KOPT-K1 (cell line): ENCODE results near the gene PPL.
"Not testable (repeated sequence)": the region's sequence is repeated elsewhere in the genome, so short reads cannot be mapped to it uniquely, and the experiment has no call there.

Experiments used
- H3K27ac ChIP-seq: fragments of 200-600 bp; sonication (generic); 2 replicates; pipeline ENCODE4 v1.5.1; 2016; ENCODE audit warnings: antibody characterized with exemption, mild to moderate bottlenecking, low read depth, low read length; ENCODE audit not compliant: poor library complexity, severe bottlenecking
- H3K36me3 ChIP-seq: fragments of 200-600 bp; sonication (generic); 2 replicates; pipeline ENCODE4 v1.5.1; 2017; ENCODE audit warnings: antibody characterized with exemption, mild to moderate bottlenecking, low read length, moderate library complexity; ENCODE audit not compliant: insufficient read depth
- H3K9me3 ChIP-seq: fragments of 200-600 bp; sonication (generic); 2 replicates; pipeline ENCODE4 v1.5.1; 2017; ENCODE audit warnings: antibody characterized with exemption, low read length, mild to moderate bottlenecking; ENCODE audit not compliant: insufficient read depth, poor library complexity, severe bottlenecking

PPL gene

DNA sequence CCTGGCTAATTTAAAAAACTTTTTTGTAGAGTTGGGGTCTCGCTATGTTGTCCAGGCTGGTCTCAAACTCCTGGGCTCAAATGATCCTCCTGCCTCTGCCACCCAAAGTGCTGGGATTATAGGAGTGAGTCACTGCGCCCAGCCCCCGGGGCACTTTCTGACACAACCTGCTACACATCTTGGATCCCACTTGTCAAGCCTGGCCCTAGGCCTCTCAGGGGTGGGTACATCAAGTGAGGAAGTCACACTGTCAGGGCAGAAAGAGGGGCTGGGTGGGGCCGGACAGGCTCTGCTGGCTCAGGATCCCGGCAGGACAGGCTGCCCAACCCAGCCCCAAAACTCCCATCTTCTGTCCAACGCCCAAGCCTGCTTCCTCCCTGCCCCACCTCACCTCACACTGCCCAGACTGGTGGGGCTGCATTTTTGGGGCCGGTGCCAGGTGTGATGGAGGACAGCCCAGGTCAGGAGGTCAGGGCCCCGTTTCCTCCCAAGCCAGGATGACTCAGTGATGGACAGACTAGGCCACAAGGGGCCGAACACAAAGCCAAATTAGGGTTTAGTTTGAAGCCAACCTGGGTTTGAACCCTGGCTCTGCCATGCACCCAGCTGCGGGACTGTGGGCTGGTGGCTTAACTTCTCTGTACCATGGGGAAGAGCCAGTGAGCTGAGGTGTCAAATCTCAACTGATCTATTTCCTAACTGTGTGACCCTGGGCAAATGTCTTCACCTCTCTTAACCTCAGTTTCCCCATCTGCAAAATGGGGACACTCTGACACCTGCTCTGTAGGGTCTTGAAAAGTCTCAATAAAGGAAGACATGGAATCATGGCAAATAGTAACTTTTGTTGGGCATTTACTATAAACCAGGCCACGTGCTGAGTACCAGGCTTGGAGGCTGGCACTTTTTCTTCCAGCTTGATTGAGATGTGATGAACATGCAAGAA lies 8.9 kb upstream of the PPL start:
- no peak overlapping the region for H3K27ac ChIP-seq
- H3K9me3 ChIP-seq, result no peaks in the 10 kb centered on the region
- H3K36me3 ChIP-seq, result no peaks in the 10 kb centered on the region

DNA sequence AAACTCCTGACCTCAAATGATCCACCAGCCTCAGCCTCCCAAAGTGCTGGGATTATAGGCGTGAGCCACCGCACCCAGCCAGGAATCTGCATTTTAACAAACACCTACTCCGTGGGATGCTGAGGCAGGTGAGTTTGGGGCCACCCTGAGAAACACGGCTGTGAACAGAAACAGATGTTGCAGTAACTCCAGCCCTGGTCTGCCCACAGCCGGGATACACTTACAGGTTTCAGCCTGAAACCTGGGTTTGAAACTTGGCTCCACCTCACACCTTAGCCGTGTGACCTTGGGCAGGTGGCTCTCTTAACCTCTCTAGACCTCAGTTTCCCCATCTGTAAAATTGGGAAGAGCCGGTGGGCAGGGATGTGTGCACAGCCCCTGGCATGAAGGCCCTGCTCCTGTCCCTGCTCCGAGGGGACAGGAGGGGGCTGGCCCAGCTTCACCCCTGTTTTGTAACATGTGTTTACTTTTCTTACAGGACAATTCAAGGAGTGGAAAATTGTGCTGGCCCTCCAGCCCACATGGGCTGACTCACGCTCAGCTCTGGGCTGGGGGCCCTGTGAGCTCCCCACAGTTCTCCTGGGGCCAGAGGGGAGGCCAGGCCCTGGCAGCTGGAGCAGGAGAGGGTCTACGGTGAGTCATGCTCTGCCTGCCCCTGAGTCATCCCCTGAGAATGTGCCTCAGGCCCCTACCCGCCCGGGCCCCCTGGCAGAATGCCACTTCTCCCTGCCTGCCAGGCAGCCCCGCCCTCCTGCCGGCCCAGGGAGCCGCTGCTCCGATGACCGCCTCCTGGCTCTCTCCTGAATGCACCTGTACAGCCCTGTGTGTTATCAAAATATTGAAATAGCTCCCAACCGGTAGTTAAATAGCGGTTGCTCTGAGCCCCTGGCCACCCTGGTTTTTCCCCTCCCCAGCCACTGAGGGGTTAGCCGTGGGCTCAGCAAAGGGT lies 7.7 kb upstream of the PPL start:
- H3K36me3 ChIP-seq, result no peaks in the 10 kb centered on the region
- no peak overlapping the region for H3K27ac ChIP-seq
- H3K9me3 ChIP-seq, result no peaks in the 10 kb centered on the region

DNA sequence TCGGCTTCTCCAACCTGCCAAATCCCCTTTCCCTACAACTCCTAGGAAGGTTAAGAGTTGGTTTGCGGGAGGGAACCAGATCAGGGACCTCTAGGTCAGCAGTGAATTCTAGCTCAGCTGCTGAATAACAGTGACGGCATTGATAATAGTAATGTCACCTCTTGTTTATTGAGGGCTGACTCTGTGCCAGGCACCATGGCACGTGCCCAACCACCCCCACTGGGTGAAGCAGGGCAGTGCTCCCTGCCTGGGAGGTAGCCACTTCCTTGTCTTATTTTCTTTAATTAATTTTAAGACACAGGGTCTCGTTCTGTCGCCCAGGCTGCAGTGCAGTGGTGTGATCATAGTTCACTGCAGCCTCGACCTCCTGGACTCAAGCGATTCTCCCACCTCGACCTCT lies 5.5 kb upstream of the PPL start:
- Histone ChIP-seq H3K9me3 (no peaks in the 10 kb centered on the region), H3K36me3 (no peaks in the 10 kb centered on the region), H3K27ac (no peak overlapping the region)

DNA sequence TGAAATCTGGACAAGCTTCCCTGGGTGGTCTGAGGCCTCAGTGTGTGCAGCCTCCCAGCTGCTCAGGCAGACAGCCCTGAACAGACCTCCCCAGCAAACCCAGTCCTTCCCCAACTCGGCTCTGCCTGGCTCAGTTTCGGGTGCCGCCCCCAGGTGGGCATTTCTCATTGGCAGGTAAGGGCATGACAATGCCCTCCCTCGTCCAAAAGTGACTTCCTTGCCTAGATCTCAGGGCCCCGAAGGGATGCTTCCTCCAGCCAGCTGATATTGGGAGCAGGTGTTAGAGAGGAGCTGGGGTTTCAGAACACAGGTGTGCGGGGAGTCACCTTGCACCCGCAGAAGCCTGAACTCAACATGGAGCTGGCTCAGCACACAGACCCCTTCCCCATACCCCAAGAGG lies 3.8 kb upstream of the PPL start:
- H3K9me3 ChIP-seq, result no peaks in the 10 kb centered on the region

DNA sequence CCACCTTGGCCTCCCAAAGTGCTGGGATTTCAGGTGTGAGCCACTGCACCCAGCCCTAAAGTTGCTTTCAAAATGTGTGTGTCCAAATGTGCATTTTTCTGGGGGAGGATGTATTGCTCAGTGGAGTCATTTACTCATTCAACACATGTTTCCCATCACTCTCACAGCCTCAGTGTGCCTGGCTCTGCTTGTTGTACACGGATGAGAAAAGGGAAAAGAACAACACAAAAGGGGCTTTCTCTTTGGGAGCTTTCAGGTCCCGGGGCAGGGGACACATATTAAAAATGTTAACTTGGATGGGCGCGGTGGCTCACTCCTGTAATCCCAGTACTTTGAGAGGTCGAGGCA lies 1.7 kb upstream of the PPL start:
- Histone ChIP-seq H3K36me3 (no peaks in the 10 kb centered on the region), H3K9me3 (no peaks in the 10 kb centered on the region), H3K27ac (no peak overlapping the region)

More for the DNA sequence above, 3.8 kb upstream of the PPL start:
- no peaks in the 10 kb centered on the region for H3K36me3 ChIP-seq
- no peak overlapping the region for H3K27ac ChIP-seq

DNA sequence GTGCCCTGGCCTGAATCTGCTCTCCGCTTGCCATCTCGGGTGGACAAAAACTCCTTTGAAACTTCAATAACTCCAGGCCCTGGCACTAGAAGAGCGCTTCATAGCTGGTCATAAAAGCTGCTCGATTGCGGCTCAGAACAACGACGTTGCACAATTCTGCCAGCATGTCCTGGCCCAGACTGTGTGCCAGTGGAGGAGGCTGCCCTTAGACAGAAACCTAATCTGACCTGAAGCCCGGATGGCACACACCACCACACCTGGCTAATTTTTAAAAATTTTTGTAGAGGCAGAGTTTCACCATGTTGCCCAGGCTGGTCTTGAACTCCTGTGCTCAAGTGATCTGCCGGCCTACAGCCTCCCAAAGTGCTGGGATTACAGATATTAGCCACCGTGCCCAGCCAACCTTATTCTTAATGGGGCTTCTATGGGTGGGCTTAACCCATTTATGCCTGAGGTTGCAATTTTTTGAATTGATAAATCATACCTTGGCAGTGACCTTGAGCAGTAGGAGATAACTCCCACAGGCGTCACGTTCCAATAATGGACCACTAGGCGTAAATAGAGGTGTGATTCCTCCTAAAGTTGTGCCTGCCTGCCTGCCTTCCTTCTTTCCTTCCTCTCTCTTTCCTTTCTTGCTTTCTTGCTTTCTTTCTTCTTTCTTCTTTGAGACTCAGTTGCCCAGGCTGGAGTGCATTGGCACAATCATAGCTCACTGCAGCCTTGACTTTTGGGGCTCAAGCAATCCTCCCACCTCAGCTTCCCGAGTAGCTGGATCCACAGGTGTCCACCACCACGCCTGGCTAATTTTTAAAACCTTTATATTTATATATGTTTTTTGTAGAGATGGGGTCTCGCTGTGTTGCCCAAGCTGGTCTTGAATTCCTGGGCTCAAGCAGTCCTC lies 1.1 kb upstream of the PPL start:
- no peak overlapping the region for H3K27ac ChIP-seq
- no peaks in the 10 kb centered on the region for H3K9me3 ChIP-seq
- no peaks in the 10 kb centered on the region for H3K36me3 ChIP-seq

DNA sequence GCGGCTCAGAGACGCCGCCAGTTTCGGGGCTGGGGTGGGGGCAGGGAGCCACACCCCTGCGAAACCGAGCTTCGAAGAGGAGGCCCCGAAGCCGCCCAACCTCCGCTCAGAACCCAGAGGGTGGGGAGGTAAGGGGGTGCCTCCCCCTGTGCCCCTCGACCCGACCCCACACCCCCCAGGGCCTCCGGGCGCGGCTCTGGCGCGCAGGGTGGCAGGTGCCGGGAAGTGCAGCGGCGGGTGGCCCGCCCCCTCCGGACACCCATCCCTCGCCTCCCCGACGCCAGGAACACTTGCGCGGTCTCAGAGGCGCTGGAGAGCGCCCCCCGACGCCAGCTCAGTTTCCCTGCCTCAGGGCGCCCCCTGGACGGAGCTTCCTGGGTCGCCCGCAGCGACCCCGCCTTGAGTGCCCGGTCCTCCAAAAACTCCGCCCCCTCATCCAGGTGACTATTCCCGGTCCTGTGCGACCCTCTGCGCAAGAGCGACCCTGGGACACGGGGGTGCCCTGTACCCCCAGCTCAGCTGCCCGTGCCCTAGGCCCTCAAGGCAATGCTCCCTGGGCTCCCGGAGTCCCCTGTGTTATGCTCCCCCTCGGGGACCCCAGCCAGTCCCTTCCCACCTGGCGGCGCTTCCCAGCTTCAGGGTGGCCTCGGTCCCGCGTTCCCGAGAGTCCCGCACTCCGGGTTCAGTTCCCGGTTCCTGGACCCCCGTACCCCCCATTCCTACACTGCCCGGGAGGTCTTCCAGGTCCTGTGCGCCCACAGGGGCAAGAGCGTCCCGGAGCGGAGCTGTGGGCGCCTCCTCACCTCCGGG lies 562 bp downstream of the PPL start:
- Histone ChIP-seq H3K27ac (no peak overlapping the region), H3K36me3 (no peaks in the 10 kb centered on the region), H3K9me3 (no peaks in the 10 kb centered on the region)

DNA sequence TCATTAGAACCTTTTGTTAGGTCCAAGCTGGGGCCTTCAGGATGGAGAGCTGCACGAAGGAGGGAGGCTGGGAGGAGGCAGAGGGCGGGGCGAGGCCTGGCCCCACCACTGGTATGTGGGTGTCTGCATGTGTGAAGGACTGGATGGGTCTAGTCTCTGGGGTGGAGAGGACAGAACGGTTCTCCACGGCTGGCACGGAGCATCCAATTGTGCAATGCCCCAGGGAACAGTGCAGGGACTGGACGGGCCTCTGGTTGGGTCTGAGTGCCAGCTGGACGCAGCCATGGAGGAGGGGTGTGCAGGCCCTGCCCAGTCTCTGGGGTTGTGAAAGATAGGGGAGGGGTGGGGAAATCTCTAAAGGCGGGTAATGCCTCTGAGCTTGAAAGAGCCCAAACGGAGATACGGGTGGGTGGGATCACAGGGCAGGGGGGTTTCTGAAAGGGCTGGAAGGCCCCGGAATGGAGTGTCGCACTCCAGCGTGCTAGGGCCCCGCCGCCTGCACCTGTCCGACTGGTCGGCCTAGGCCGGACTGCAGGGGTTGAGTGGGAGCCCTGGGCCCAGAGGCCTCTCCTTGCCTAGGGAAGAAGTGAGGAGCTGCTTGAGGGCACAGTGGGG lies 1.6 kb downstream of the PPL start:
- Histone ChIP-seq H3K27ac (no peak overlapping the region), H3K9me3 (no peaks in the 10 kb centered on the region), H3K36me3 (no peaks in the 10 kb centered on the region)

DNA sequence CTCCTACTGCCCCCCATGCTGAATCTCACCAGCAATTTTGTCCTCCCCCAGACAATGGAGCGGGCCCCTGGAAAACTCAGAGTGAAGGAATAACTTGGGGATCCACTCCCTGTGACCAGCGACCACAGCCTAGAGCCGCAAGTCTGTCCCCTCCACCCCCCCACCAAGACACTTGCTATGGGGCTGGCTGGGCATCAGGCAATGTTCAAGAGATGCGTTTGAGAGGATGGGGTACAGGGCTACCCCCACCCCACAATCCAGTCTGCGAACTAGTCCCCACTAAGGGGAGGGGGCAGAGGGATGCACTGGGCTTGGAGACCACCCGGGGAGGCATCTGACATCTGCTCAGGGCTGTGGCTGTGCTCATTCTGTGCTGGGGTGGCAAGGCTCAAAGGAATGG lies 2.4 kb downstream of the PPL start:
- Histone ChIP-seq H3K9me3 (no peaks in the 10 kb centered on the region), H3K36me3 (no peaks in the 10 kb centered on the region), H3K27ac (no peak overlapping the region)

DNA sequence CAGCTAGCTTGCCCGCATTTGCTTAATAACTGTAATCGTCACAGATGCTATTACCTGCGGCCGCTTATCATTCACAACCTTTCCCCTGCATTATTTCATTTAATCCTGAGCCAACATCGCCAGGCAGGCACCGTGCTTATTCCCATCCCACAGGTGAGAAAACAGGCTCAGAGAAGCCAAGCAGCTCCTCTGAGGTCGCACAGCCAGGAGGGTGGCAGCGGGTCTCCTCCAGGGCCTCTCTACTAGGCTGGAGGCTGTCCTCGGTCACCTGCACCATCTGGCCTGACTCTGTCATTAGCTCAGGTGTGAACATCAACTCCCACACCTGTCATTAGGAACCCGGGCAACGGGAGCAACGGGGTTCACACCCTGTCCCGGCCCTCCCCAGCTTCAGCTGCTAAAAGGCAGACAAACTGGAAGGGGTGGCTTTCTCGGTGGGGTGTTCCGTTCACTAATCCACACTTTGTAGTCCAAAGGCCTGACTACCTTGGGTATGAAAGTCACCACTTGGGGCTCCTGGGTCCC lies 3.0 kb downstream of the PPL start:
- Histone ChIP-seq H3K9me3 (no peaks in the 10 kb centered on the region), H3K36me3 (no peaks in the 10 kb centered on the region), H3K27ac (no peak overlapping the region)

DNA sequence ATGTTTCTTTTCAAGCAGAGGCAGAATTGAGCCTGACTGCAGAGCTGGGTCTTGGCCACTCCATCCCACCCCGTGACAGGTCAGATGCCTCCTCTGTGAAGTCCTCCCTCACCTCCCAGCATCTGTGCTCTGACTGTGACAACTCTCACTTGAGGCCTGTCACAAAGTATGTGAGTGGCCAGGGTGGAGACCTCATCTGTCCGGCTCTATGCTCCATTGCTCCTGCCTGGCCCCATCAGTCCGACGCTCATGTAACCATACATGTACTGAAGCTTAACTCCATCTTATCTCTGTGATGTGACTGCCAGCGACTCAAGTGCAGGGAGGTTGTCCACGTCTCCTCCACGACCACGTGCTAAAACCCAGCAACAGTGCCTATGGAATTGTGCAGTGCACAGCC lies 3.5 kb downstream of the PPL start:
- no peaks in the 10 kb centered on the region for H3K36me3 ChIP-seq
- no peak overlapping the region for H3K27ac ChIP-seq
- no peaks in the 10 kb centered on the region for H3K9me3 ChIP-seq

DNA sequence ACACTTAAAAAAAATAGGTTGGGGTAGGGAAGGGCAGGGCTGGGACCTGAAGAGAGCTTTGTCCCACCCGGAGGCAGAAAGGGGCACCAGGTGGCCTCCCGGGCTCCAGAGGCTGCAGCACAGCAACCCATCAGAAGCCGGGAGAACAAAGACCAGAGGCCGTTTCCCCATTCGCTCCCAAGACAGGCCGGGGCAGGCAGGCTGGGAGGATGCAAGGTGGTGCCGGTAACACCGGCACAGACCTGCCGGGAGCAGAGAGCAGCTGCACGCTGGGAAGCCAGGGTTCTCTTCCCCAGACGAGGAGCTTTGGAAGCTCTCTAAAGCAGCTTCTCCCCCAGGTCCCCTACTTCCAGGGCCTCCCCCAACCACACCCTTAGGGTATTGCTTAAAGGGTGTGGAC lies 5.6 kb downstream of the PPL start:
- H3K36me3 ChIP-seq, result no peaks in the 10 kb centered on the region
- peaks cover 12% of the 10 kb centered on the region for H3K9me3 ChIP-seq
- H3K27ac ChIP-seq, result no peak overlapping the region

DNA sequence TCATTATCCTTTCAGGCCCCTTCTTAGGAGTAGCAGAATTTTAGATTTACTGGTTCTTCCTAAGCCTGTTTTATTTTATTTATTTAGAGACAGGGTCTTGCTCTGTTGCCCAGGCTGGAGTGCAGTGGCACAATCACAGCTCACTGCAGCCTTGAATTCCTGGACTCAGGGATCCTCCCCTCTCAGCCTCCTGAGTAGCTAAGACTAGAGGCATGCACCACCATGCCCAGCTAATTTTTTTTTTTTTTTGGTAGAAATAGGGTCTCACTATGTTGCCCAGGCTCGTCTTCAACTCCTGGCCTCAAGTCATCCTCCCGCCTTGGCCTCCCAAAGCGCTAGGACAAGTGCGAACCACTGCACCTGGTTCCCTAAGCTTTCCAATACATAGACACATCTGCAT lies 7.3 kb downstream of the PPL start:
- H3K36me3 ChIP-seq, H3K27ac ChIP-seq: not testable (repeated sequence)
- H3K9me3 ChIP-seq, result peaks cover 12% of the 10 kb centered on the region
